MM.1S (cell line): Measurements from ENCODE around the gene RMND1.

Experiments
- EZH2 ChIP-seq: fragments of 300-600 bp; sonication (generic); optimal IDR thresholded peaks from 2 replicates; pipeline ENCODE3; 2017; ENCODE audit warnings: low read depth, mild to moderate bottlenecking, antibody characterized with exemption, low read length, mixed read lengths
- EZH2phosphoT487 ChIP-seq: fragments of 300-600 bp; sonication (generic); IDR thresholded peaks from 2 replicates; pipeline ENCODE4 v1.6.1; 2018; ENCODE audit warnings: antibody characterized with exemption, low read length
- TF ChIP-seq, protein P1 (sequence below): fragments of 300-600 bp; sonication (generic); IDR thresholded peaks from 2 replicates; pipeline ENCODE4 v1.5.1; 2016; ENCODE audit warnings: antibody characterized with exemption, low read length, mixed read lengths

DNA sequence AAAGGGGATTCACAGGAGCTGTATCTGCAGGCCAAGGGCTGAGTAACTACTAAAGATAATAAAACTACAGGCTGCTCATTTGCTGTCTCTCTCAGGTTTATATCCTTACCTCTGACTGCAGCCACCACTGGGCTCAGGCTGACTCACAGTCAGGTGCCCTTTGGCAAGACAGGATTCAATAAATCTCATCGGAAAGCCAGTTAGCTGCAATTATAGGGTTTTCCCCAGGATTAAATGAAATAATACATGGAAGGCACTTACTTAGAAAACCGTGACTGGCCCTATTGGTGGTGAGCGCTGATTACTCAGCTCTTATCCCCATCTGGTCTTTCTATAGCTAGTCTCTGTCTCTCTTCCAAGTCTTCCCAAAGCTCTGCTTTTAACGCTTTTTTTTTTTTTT lies 26.4 kb downstream of the RMND1 start:
- TF ChIP-seq, protein P1, sequence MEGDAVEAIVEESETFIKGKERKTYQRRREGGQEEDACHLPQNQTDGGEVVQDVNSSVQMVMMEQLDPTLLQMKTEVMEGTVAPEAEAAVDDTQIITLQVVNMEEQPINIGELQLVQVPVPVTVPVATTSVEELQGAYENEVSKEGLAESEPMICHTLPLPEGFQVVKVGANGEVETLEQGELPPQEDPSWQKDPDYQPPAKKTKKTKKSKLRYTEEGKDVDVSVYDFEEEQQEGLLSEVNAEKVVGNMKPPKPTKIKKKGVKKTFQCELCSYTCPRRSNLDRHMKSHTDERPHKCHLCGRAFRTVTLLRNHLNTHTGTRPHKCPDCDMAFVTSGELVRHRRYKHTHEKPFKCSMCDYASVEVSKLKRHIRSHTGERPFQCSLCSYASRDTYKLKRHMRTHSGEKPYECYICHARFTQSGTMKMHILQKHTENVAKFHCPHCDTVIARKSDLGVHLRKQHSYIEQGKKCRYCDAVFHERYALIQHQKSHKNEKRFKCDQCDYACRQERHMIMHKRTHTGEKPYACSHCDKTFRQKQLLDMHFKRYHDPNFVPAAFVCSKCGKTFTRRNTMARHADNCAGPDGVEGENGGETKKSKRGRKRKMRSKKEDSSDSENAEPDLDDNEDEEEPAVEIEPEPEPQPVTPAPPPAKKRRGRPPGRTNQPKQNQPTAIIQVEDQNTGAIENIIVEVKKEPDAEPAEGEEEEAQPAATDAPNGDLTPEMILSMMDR: no peak
- TF ChIP-seq EZH2phosphoT487: no peak
- no peak for TF ChIP-seq EZH2
